Naive thymus-derived CD4-positive, alpha-beta T cell (primary cell): Measurements from ENCODE around the gene C2. TPM values are rescaled to one million over a fixed set of nuclear protein-coding genes. Genes with fewer than 3 reads are reported as not detected.

ENCODE experiments used
- microRNA-seq: library from miRNA; unstranded; fragments of <30 nt; microRNA quantifications from one replicate; pipeline ENCODE4 v1.2.0, GENCODE V29; 2022; ENCODE audit warnings: borderline microRNAs expressed
- polyA plus RNA-seq, 2 donors: library from polyadenylated mRNA; unstranded; fragments of 300-500 nt; fragmentation: Illumina TruSeq; gene quantifications; one replicate each; pipeline ENCODE4 v1.2.3, GENCODE V29; 2021
- total RNA-seq, 6 experiments: library from RNA in 5 of 6; stranded (reverse) in 5 of 6; gene quantifications; 1 replicate in 5 of 6; 2 replicates in 1 of 6; pipeline ENCODE4 v1.2.3 and lab custom pipeline; 2021 to 2026

Gene C2
- total and polyA plus RNA-seq, 7 experiments from 2014 or later = 0.10 to 8.2 (median 2.1) TPM; not detected in 1

Small RNA genes within 50 kb of the gene (microRNA-seq; reads per million reads assigned to microRNA genes)
- gene MIR1236 = not detected

Other genes starting within 250 kb of the C2 start
Only the 30 nearest of the 34 such genes appear.
- 10 to 100 TPM; 60.1 to 71.7 (median 65.2) TPM for gene ABHD16A, start 224.4 kb upstream of the C2 start, total RNA-seq
- gene ABHD16A, start 224.4 kb upstream of the C2 start, polyA plus RNA-seq = 10 to 100 TPM; 31.1 to 42.5 TPM
- gene LY6G6F, start 220.9 kb upstream of the C2 start, total RNA-seq = under 1 TPM in 1 of 5 experiments, not detected in 4; 0.56 TPM
- gene LY6G6F, start 220.9 kb upstream of the C2 start, polyA plus RNA-seq = not detected
- not detected for gene LY6G6D, start 212.4 kb upstream of the C2 start, total RNA-seq
- not detected for gene LY6G6D, start 212.4 kb upstream of the C2 start, polyA plus RNA-seq
- gene LY6G6C, start 206.0 kb upstream of the C2 start, total RNA-seq = 1 to 10 TPM in 1 of 5 experiments, not detected in 4; 1.2 TPM
- not detected for gene LY6G6C, start 206.0 kb upstream of the C2 start, polyA plus RNA-seq
- 1 to 10 TPM in 1 of 5 experiments, under 1 TPM in 4; 0.12 to 4.7 (median 0.64) TPM for gene MPIG6B, start 204.3 kb upstream of the C2 start, total RNA-seq
- 1 to 10 TPM in 1 of 2 donors, under 1 TPM in 1; 0.20 to 2.3 TPM for gene MPIG6B, start 204.3 kb upstream of the C2 start, polyA plus RNA-seq
- 10 to 100 TPM in 2 of 5 experiments, 1 to 10 TPM in 3; 4.9 to 31.4 (median 7.1) TPM for gene DDAH2, start 198.4 kb upstream of the C2 start, total RNA-seq
- 10 to 100 TPM; 13.1 to 15.3 TPM for gene DDAH2, start 198.4 kb upstream of the C2 start, polyA plus RNA-seq
- 100 to 1,000 TPM in 2 of 5 experiments, 10 to 100 TPM in 3; 29.3 to 494 (median 58.2) TPM for gene CLIC1, start 191.2 kb upstream of the C2 start, total RNA-seq
- gene CLIC1, start 191.2 kb upstream of the C2 start, polyA plus RNA-seq = 100 to 1,000 TPM; 102 to 122 TPM
- gene MSH5, start 187.7 kb upstream of the C2 start, total RNA-seq = 10 to 100 TPM; 10.3 to 52.2 (median 11.4) TPM
- gene MSH5, start 187.7 kb upstream of the C2 start, polyA plus RNA-seq = 1 to 10 TPM in 1 of 2 donors, under 1 TPM in 1; 0.51 to 2.6 TPM
- gene SAPCD1, start 165.1 kb upstream of the C2 start, total RNA-seq = 10 to 100 TPM in 1 of 5 experiments, 1 to 10 TPM in 4; 2.3 to 11.1 (median 3.3) TPM
- not detected for gene SAPCD1, start 165.1 kb upstream of the C2 start, polyA plus RNA-seq
- 1 to 10 TPM in 3 of 5 experiments, under 1 TPM in 2; 0.53 to 4.5 (median 1.1) TPM for gene VWA7, start 150.4 kb upstream of the C2 start, total RNA-seq
- not detected for gene VWA7, start 150.4 kb upstream of the C2 start, polyA plus RNA-seq
- gene VARS1, start 132.0 kb upstream of the C2 start, total RNA-seq = 10 to 100 TPM; 34.3 to 84.2 (median 53.2) TPM
- 10 to 100 TPM; 32.2 to 44.8 TPM for gene VARS1, start 132.0 kb upstream of the C2 start, polyA plus RNA-seq
- 10 to 100 TPM; 22.9 to 94.5 (median 29.2) TPM for gene LSM2, start 120.8 kb upstream of the C2 start, total RNA-seq
- 10 to 100 TPM; 58.9 to 67.9 TPM for gene LSM2, start 120.8 kb upstream of the C2 start, polyA plus RNA-seq
- 1 to 10 TPM; 3.3 to 5.5 (median 4.7) TPM for gene HSPA1L, start 112.4 kb upstream of the C2 start, total RNA-seq
- gene HSPA1L, start 112.4 kb upstream of the C2 start, polyA plus RNA-seq = 1 to 10 TPM; 2.3 to 3.6 TPM
- 100 to 1,000 TPM in 1 of 5 experiments, 10 to 100 TPM in 3, 1 to 10 TPM in 1; 6.7 to 125 (median 30.3) TPM for gene HSPA1A, start 112.2 kb upstream of the C2 start, total RNA-seq
- gene HSPA1A, start 112.2 kb upstream of the C2 start, polyA plus RNA-seq = 10 to 100 TPM; 26.0 to 52.5 TPM
- gene HSPA1B, start 100.0 kb upstream of the C2 start, total RNA-seq = 10 to 100 TPM in 4 of 5 experiments, 1 to 10 TPM in 1; 8.6 to 68.9 (median 28.9) TPM
- gene HSPA1B, start 100.0 kb upstream of the C2 start, polyA plus RNA-seq = 1 to 10 TPM; 2.8 to 3.6 TPM
- gene NEU1, start 64.9 kb upstream of the C2 start, total RNA-seq = 10 to 100 TPM; 18.6 to 35.0 (median 20.1) TPM
- gene NEU1, start 64.9 kb upstream of the C2 start, polyA plus RNA-seq = 10 to 100 TPM; 13.6 to 19.9 TPM
- not detected for gene SLC44A4, start 48.7 kb upstream of the C2 start, total RNA-seq
- not detected for gene SLC44A4, start 48.7 kb upstream of the C2 start, polyA plus RNA-seq
- gene EHMT2, start 30.0 kb upstream of the C2 start, total RNA-seq = 10 to 100 TPM; 50.4 to 94.2 (median 71.6) TPM
- gene EHMT2, start 30.0 kb upstream of the C2 start, polyA plus RNA-seq = 10 to 100 TPM; 37.3 to 66.5 TPM
- gene ZBTB12, start 25.6 kb upstream of the C2 start, total RNA-seq = 1 to 10 TPM in 4 of 5 experiments, under 1 TPM in 1; 0.77 to 4.5 (median 2.5) TPM
- under 1 TPM in 1 of 2 donors, not detected in 1; 0.09 TPM for gene ZBTB12, start 25.6 kb upstream of the C2 start, polyA plus RNA-seq
- gene CFB, start 18.4 kb downstream of the C2 start, total RNA-seq = 1 to 10 TPM in 2 of 5 experiments, under 1 TPM in 1, not detected in 2; 0.56 to 1.4 (median 1.1) TPM
- 1 to 10 TPM; 1.4 to 1.8 TPM for gene CFB, start 18.4 kb downstream of the C2 start, polyA plus RNA-seq
- 10 to 100 TPM; 47.5 to 71.7 (median 59.1) TPM for gene NELFE, start 31.3 kb downstream of the C2 start, total RNA-seq
- 10 to 100 TPM; 56.5 to 76.6 TPM for gene NELFE, start 31.3 kb downstream of the C2 start, polyA plus RNA-seq
- 100 to 1,000 TPM in 3 of 5 experiments, 10 to 100 TPM in 2; 85.6 to 139 (median 101) TPM for gene SKIC2, start 31.5 kb downstream of the C2 start, total RNA-seq
- 10 to 100 TPM; 20.1 to 23.5 TPM for gene SKIC2, start 31.5 kb downstream of the C2 start, polyA plus RNA-seq
- gene DXO, start 44.4 kb downstream of the C2 start, total RNA-seq = 10 to 100 TPM; 19.3 to 44.3 (median 35.0) TPM
- gene DXO, start 44.4 kb downstream of the C2 start, polyA plus RNA-seq = 10 to 100 TPM; 12.6 to 16.2 TPM
- gene C4A, start 54.3 kb downstream of the C2 start, total RNA-seq = 1 to 10 TPM; 3.2 to 9.0 (median 8.0) TPM
- gene C4A, start 54.3 kb downstream of the C2 start, polyA plus RNA-seq = not detected
- gene C4B, start 87.1 kb downstream of the C2 start, total RNA-seq = 1 to 10 TPM; 3.2 to 8.5 (median 8.0) TPM
- under 1 TPM in 1 of 2 donors, not detected in 1; 0.59 TPM for gene C4B, start 87.1 kb downstream of the C2 start, polyA plus RNA-seq
- gene CYP21A2, start 110.7 kb downstream of the C2 start, total RNA-seq = 1 to 10 TPM in 1 of 5 experiments, under 1 TPM in 3, not detected in 1; 0.32 to 1.1 (median 0.44) TPM
- gene CYP21A2, start 110.7 kb downstream of the C2 start, polyA plus RNA-seq = not detected
- gene TNXB, start 181.6 kb downstream of the C2 start, total RNA-seq = 10 to 100 TPM in 4 of 5 experiments, 1 to 10 TPM in 1; 8.8 to 17.2 (median 13.1) TPM
- gene TNXB, start 181.6 kb downstream of the C2 start, polyA plus RNA-seq = under 1 TPM in 1 of 2 donors, not detected in 1; 0.43 TPM
- 100 to 1,000 TPM; 115 to 168 (median 142) TPM for gene ATF6B, start 200.5 kb downstream of the C2 start, total RNA-seq
- 10 to 100 TPM; 28.0 to 29.0 TPM for gene ATF6B, start 200.5 kb downstream of the C2 start, polyA plus RNA-seq
- gene FKBPL, start 202.6 kb downstream of the C2 start, total RNA-seq = 1 to 10 TPM in 4 of 5 experiments, under 1 TPM in 1; 0.82 to 5.1 (median 3.0) TPM
- 1 to 10 TPM; 1.3 to 4.1 TPM for gene FKBPL, start 202.6 kb downstream of the C2 start, polyA plus RNA-seq
- 1 to 10 TPM in 4 of 5 experiments, under 1 TPM in 1; 0.31 to 7.4 (median 3.4) TPM for gene PRRT1, start 224.2 kb downstream of the C2 start, total RNA-seq
- gene PRRT1, start 224.2 kb downstream of the C2 start, polyA plus RNA-seq = 1 to 10 TPM; 2.2 to 6.2 TPM